Loucy (cell line): ENCODE data around the gene FAM234A.

Source experiments
- CTCF ChIP-seq: fragments of 200-600 bp; sonication (generic); conservative IDR thresholded peaks from 2 replicates; pipeline ENCODE4 v1.5.1; 2014; ENCODE audit warnings: mild to moderate bottlenecking, antibody characterized with exemption, low read length
- EZH2phosphoT487 ChIP-seq: fragments of 200-600 bp; IDR thresholded peaks from 2 replicates; pipeline ENCODE4 v1.6.1; 2018; ENCODE audit warnings: antibody characterized with exemption, mild to moderate bottlenecking, moderate library complexity, borderline replicate concordance

GRCh38 chr16:239948-240277 lies 5.3 kb downstream of the FAM234A start:
- TF ChIP-seq CTCF (no peak), EZH2phosphoT487 (no peak)
